Testis (tissue), 2 donors: ENCODE data around the gene SLC6A6.

Experiments
- CTCF ChIP-seq, 3 experiments: fragments of 450-650 bp in 2 of 3; fragments of 200-600 bp in 1 of 3; sonication (generic) in 1 of 3; IDR thresholded peaks; one replicate each; pipeline ENCODE4 v1.5.1; 2016 to 2019; ENCODE audit warnings: antibody characterized with exemption in 3 of 3, mild to moderate bottlenecking in 2 of 3, moderate library complexity in 1 of 3
- POLR2A ChIP-seq: fragments of 450-650 bp; IDR thresholded peaks from one replicate; pipeline ENCODE4 v1.6.1; 2017; ENCODE audit warnings: antibody characterized with exemption, mild to moderate bottlenecking, moderate library complexity

DNA sequence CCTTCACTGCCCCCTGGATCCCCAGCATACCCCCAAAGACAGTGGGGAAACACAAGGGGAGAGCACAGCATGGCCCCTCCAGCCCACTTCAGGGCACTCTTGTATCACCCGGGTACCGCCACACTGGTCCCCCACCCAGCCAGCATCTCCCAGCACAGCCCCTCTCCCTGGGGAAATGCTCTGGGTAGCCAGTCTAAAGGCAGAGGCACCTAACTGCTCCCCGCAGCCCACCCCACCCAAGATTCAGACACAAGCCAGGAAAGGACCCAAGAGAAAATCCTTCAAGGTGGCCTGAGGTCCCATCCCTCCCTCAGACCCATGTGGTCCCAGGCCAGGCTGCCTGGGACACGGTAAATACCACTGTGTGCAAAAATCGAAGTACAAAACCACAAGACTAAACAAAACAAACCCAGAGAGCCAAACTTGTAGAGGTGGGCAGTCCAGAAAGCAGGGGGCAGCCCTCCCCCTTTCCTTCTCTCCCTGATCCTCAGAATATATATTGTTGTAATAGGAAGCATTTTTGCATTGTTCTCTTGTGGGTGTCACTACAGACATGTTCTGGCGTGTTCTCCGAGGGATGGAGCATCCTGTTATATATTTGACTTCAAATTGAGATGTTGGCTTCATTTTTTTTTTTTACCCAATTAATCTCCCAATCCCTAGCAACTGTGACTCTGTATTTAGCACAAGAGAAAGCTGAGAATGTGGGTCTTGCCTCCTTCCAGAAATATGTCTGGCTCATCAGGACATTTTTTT is 86.1 kb downstream of the SLC6A6 start:
- TF ChIP-seq CTCF (IDR thresholded peaks at IDR 0.05) (no peak), POLR2A (no peak)
